IPS-15b (cell line): Measurements from ENCODE around the gene GDF9.

Source experiments
- H3K27me3 ChIP-seq: one replicate; pipeline ENCODE4 v1.6.1; 2013; ENCODE audit warnings: low read length; ENCODE audit not compliant: control insufficient read depth, insufficient read depth
- H3K36me3 ChIP-seq: one replicate; pipeline ENCODE4 v1.6.1; 2013; ENCODE audit warnings: low read length; ENCODE audit not compliant: control insufficient read depth, insufficient read depth
- H3K4me1 ChIP-seq: one replicate; pipeline ENCODE4 v1.6.1; 2013; ENCODE audit warnings: mild to moderate bottlenecking, low read length; ENCODE audit not compliant: control insufficient read depth, insufficient read depth
- H3K4me3 ChIP-seq: one replicate; pipeline ENCODE4 v1.5.1; 2013; ENCODE audit warnings: low read depth, low read length
- H3K9ac ChIP-seq: one replicate; pipeline ENCODE4 v1.6.1; 2013; ENCODE audit warnings: low read depth, mild to moderate bottlenecking, low read length
- H3K9me3 ChIP-seq: one replicate; pipeline ENCODE4 v1.6.1; 2013; ENCODE audit warnings: mild to moderate bottlenecking, low read length; ENCODE audit not compliant: control insufficient read depth, insufficient read depth

GDF9 gene

DNA sequence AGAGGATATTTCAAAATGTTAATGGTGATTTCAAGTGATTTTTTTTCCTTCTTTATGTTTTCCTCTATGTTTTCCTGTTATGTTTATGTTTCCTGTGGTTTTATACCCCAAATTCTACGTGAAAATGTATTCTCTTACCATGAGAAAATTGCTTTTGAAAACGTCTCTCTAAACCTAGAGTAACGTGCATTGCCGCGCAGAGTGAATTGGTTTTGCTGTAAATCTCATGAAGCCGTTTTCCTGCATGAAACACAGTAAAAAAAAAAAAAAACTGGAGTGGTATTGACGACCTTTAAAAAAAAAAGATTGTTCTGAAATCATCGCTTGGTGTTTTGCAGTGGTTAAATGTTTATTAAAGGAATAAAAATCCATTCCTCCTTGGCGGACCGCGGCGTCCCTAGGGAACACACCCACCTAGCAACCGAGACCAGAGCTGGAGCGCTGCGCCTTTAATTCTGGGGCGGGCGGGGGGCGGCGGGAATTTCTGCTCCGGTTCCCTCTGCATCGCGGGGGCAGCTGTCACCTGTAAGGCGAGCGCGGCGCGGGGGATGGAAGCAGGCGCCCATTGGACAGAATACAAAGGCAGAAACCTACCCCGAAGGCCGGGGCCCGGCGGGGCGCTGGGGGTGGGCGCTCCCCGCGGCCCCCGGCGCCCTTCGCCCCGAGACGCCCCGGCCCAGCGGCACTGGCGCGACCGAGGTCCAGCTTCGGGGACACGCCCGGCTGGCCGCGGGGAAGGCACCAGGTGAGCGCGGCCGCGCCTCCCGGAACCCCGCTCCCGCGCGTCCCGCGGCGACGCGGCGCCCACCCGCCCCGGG is 53.3 kb downstream of the GDF9 start, which contains the start of gene SOWAHA:
Gene SOWAHA (plus strand): TSS at position 522 of the 818 bp plus-strand sequence. CDS start 320 bp downstream, outside the sequence.
- Histone ChIP-seq H3K4me1 (no peaks in the 10 kb centered on the region), H3K4me3 (peak within 1 kb of the TSS; percentile 39), H3K36me3 (no peaks in the 10 kb centered on the region), H3K9me3 (peaks cover 7% of the 10 kb centered on the region), H3K27me3 (peaks cover 74% of the 10 kb centered on the region), H3K9ac (no peak within 1 kb of the TSS)

GRCh38 chr5:132812123-132812765 is 54.0 kb downstream of the GDF9 start:
- H3K27me3 ChIP-seq, result peaks cover 68% of the 10 kb centered on the region
- no peaks in the 10 kb centered on the region for H3K36me3 ChIP-seq
- peaks cover 7% of the 10 kb centered on the region for H3K9me3 ChIP-seq
- H3K9ac ChIP-seq, result no peak overlapping the region
- no peak overlapping the region for H3K4me3 ChIP-seq
- H3K4me1 ChIP-seq, result peaks cover under 1% of the 10 kb centered on the region
